ENCODE data around the gene BCAT1.

DNA sequence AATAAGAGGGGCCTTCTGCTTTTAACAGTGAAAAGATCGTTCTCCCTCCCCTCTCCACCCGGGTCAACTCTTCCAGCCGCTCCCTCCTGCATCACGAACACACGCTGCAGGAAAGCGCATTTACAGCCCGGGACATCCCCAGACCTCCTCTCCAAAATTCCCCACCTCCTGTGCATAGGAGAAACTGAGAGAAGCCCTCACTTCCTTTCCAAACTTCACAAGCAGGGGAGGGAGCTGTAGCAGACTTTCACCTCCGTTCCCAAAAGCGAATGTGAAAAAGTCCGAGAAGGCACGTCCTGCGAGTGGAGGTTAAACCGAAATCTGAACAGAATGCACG lies 513 bp downstream of the BCAT1 start:
- TF ChIP-seq CTCF (IDR thresholded peaks at IDR 0.05) (no peak), POLR2AphosphoS5 (IDR thresholded peaks at IDR 0.05; ENCODE audit: low read depth, low read length) (no peak), TCF7L2 (IDR thresholded peaks at IDR 0.05; ENCODE audit: low read depth, low read length) (no peak), SIN3A (IDR thresholded peaks at IDR 0.05; ENCODE audit: borderline replicate concordance, insufficient read depth, low read depth, low read length) (no peak)
- TF ChIP-seq, protein P1, sequence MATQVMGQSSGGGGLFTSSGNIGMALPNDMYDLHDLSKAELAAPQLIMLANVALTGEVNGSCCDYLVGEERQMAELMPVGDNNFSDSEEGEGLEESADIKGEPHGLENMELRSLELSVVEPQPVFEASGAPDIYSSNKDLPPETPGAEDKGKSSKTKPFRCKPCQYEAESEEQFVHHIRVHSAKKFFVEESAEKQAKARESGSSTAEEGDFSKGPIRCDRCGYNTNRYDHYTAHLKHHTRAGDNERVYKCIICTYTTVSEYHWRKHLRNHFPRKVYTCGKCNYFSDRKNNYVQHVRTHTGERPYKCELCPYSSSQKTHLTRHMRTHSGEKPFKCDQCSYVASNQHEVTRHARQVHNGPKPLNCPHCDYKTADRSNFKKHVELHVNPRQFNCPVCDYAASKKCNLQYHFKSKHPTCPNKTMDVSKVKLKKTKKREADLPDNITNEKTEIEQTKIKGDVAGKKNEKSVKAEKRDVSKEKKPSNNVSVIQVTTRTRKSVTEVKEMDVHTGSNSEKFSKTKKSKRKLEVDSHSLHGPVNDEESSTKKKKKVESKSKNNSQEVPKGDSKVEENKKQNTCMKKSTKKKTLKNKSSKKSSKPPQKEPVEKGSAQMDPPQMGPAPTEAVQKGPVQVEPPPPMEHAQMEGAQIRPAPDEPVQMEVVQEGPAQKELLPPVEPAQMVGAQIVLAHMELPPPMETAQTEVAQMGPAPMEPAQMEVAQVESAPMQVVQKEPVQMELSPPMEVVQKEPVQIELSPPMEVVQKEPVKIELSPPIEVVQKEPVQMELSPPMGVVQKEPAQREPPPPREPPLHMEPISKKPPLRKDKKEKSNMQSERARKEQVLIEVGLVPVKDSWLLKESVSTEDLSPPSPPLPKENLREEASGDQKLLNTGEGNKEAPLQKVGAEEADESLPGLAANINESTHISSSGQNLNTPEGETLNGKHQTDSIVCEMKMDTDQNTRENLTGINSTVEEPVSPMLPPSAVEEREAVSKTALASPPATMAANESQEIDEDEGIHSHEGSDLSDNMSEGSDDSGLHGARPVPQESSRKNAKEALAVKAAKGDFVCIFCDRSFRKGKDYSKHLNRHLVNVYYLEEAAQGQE (IDR thresholded peaks at IDR 0.05; ENCODE audit: insufficient read depth in 1 of 2, low read depth in 2 of 2, low read length in 1 of 2): no peak
